ENCODE results near the gene TMPRSS9.
"Not testable (repeated sequence)": the region's sequence is repeated elsewhere in the genome, so short reads cannot be mapped to it uniquely, and the experiment has no call there.

TMPRSS9 gene

GRCh38 chr19:2394054-2394441 is 34.0 kb downstream of the TMPRSS9 start:
- no peak for DNase-seq (ENCODE audit: low spot score)

GRCh38 chr19:2394442-2395292 is 34.6 kb downstream of the TMPRSS9 start:
- no peak for DNase-seq (ENCODE audit: low spot score)

- not testable (repeated sequence) for DNase-seq (ENCODE audit: low spot score)
Measured at GRCh38 chr19:2395293-2395829, 35.3 kb downstream of the TMPRSS9 start.

- not testable (repeated sequence) for DNase-seq (ENCODE audit: low spot score)
Measured at GRCh38 chr19:2397173-2397572, 37.1 kb downstream of the TMPRSS9 start.

- DNase-seq (ENCODE audit: low spot score), result no peak
Measured at GRCh38 chr19:2398735-2399305, 38.8 kb downstream of the TMPRSS9 start.

GRCh38 chr19:2399582-2399981 is 39.5 kb downstream of the TMPRSS9 start:
- no peak for DNase-seq (ENCODE audit: low spot score)

GRCh38 chr19:2408247-2408646 is 48.2 kb downstream of the TMPRSS9 start:
- DNase-seq (ENCODE audit: low spot score), result no peak

- no peak for DNase-seq (ENCODE audit: low spot score)
Measured at GRCh38 chr19:2409352-2409912, 49.4 kb downstream of the TMPRSS9 start.

- DNase-seq (ENCODE audit: low spot score), result no peak
Measured at GRCh38 chr19:2410023-2410422, 50.0 kb downstream of the TMPRSS9 start.

GRCh38 chr19:2411709-2412108 is 51.6 kb downstream of the TMPRSS9 start:
- DNase-seq (ENCODE audit: low spot score), result no peak

GRCh38 chr19:2412449-2412848 is 52.4 kb downstream of the TMPRSS9 start:
- no peak for DNase-seq (ENCODE audit: low spot score)

GRCh38 chr19:2413159-2413558 is 53.1 kb downstream of the TMPRSS9 start:
- DNase-seq (ENCODE audit: low spot score), result no peak

- DNase-seq (ENCODE audit: low spot score), result no peak
Measured at GRCh38 chr19:2413629-2414028, 53.6 kb downstream of the TMPRSS9 start.

GRCh38 chr19:2415281-2415972 is 55.4 kb downstream of the TMPRSS9 start:
- DNase-seq (ENCODE audit: low spot score), result no peak

- DNase-seq (ENCODE audit: low spot score), result no peak
Measured at GRCh38 chr19:2415973-2416319, 55.9 kb downstream of the TMPRSS9 start.

GRCh38 chr19:2416321-2417097 is 56.4 kb downstream of the TMPRSS9 start:
- no peak for DNase-seq (ENCODE audit: low spot score)

GRCh38 chr19:2417436-2417835 is 57.4 kb downstream of the TMPRSS9 start:
- not testable (repeated sequence) for DNase-seq (ENCODE audit: low spot score)

- no peak for DNase-seq (ENCODE audit: low spot score)
Measured at GRCh38 chr19:2417881-2418406, 57.9 kb downstream of the TMPRSS9 start.

GRCh38 chr19:2419754-2420153 is 59.7 kb downstream of the TMPRSS9 start:
- DNase-seq (ENCODE audit: low spot score), result no peak

GRCh38 chr19:2420490-2420889 is 60.4 kb downstream of the TMPRSS9 start:
- DNase-seq (ENCODE audit: low spot score), result no peak

GRCh38 chr19:2421581-2422306 is 61.7 kb downstream of the TMPRSS9 start:
- no peak for DNase-seq (ENCODE audit: low spot score)
